ENCODE results near the gene OXSR1. TPM values are rescaled to one million over a fixed set of nuclear protein-coding genes. Genes with fewer than 3 reads are reported as not detected.

Gene OXSR1
- total and polyA plus RNA-seq, 10 of the 15 experiments (the other 5 are each of a cell fraction or from before 2014, with no cell fraction given), result 12.4 to 54.6 (median 35.7) TPM

DNA sequence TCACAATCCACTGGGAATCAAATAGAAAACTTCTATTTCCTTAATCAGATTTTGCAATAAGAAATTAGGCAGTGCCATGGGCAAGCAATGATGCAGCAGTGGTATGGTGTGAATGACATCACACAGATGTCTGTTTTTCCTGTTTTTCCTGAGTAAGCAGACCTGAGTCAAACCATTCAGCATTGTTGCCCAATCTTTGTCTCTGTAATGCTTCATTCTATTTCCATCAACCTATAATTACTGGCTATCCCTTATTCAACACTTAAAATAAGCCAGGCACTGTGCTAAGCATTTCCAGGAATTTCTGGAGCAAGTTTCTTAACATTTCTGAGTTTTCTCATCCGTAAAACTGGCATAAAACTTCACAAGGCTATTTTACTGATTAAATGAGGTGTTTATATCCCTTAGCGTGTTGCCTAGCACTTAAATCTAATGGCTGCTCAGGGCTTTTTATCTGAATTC lies 11.3 kb upstream of the OXSR1 start:
- Histone ChIP-seq H3K4me3 (no peak overlapping the region), H2AFZ (ENCODE audit: control insufficient read depth, low read depth, low read length) (no peak overlapping the region), H3K9me3 (replicated peaks; ENCODE audit: control insufficient read depth, insufficient read depth, low read length) (no peaks in the 10 kb centered on the region), H3K36me3 (ENCODE audit: control insufficient read depth in 2 of 2, insufficient read depth in 2 of 2, low read length in 1 of 2) (no peaks in the 10 kb centered on the region), H3K9ac (ENCODE audit: control insufficient read depth, insufficient read depth, low read length) (no peak overlapping the region), H3K27me3 (replicated peaks in 1 of 2; ENCODE audit: control insufficient read depth in 2 of 2, insufficient read depth in 2 of 2, low read length in 1 of 2) (no peaks in the 10 kb centered on the region), H3K27ac (ENCODE audit: control insufficient read depth, insufficient read depth) (no peak overlapping the region; the same call in 1 of the 2 replicates), H3K4me2 (ENCODE audit: control insufficient read depth, insufficient read depth) (no peak overlapping the region), H3K4me1 (ENCODE audit: control insufficient read depth, insufficient read depth, low read length) (peaks cover 7% of the 10 kb centered on the region; the same call in 1 of the 2 replicates), H4K20me1 (ENCODE audit: control insufficient read depth, insufficient read depth) (no peaks in the 10 kb centered on the region), H3K79me2 (ENCODE audit: control insufficient read depth, insufficient read depth, low read length) (no peaks in the 10 kb centered on the region)
- ChIA-PET CTCF (interaction anchor here (0.9 to 6.8 kb wide), 5 partner anchors 11 to 57 kb away, joined by 3 to 55 read pairs (median 5); partner anchors contain the start of gene OXSR1), SMC1A (ENCODE audit: uncharacterized antibody, unreplicated experiment) (interaction anchor here (1.3 to 10.2 kb wide), 6 partner anchors 9 to 79 kb away, joined by 3 to 89 read pairs (median 6); partner anchors contain the start of genes ACAA1, MYD88 and OXSR1), POLR2A (interaction anchor here (1.1 to 7.2 kb wide), 6 partner anchors 11 to 120 kb away, joined by 3 to 100 read pairs (median 12); partner anchors contain the start of genes ACAA1, MYD88 and OXSR1), RAD21 (ENCODE audit: unreplicated experiment) (interaction anchor here (3.2 kb wide), 1 partner anchor 10 kb away, joined by 26 read pairs; the partner anchor contains the start of gene OXSR1)
- FAIRE-seq (no peak), DNase-seq (ENCODE audit: low read depth, low spot score) (no peak), ATAC-seq (no peak)
- TF ChIP-seq BRCA1 (IDR thresholded peaks at IDR 0.05; ENCODE audit: low read depth, low read length) (no peak), KAT2A (conservative IDR thresholded peaks at IDR 0.05; ENCODE audit: control insufficient read depth, low read depth, low read length) (no peak), EGR1 (IDR thresholded peaks at IDR 0.05; ENCODE audit: borderline replicate concordance in 1 of 2, low read depth in 2 of 2, low read length in 2 of 2) (no peak), MYB (IDR thresholded peaks at IDR 0.05; ENCODE audit: borderline replicate concordance, low read depth, low read length) (no peak)
- in situ Hi-C loops (cut with MboI), result no loop called here
- WGBS (ENCODE audit: insufficient coverage, insufficient replicate concordance, low lambda C conversion rate, missing lambda C conversion rate), result 82% methylated on average over 2 of the region's 2 CpGs
- intact Hi-C loops (cut with micrococcal nuclease; ENCODE audit: unreplicated experiment), result no loop called here
- no TSS peak for BruUV-seq (replicated peaks)

DNA sequence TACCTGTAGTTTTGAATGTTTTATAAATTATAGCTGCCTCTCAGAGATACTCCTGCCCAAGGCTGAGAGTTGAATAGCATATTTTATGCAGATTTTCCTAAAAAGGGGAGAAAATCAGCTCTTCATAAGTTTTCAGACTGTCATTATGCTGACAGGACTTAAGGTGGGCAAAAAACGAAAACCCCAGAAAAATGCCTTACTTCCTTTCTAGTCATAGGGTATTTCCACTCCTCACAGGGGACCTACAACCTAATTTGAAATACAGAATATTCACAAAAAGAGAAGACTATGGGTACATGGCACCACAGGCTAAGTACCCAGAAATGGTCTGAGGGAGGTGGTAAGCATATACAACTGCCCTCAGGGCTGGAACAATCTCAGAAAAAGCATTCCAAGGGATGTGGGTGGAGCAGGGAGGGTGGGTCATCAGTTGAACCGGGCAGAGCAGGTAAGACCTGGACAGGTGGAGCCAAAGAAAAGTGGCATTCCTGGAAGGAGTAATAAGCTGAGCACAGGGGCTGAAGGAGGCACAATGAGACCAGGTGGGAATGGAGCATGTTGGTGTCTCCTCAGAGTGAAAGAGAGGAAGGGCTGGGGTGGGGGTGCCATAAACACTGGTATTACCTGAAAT lies 10.6 kb upstream of the OXSR1 start:
- ChIA-PET SMC1A (ENCODE audit: uncharacterized antibody, unreplicated experiment) (interaction anchor here (1.3 to 10.2 kb wide), 6 partner anchors 10 to 78 kb away, joined by 3 to 89 read pairs (median 6); partner anchors contain the start of genes ACAA1, MYD88 and OXSR1), POLR2A (interaction anchor here (0.6 to 7.2 kb wide), 6 partner anchors 10 to 132 kb away, joined by 3 to 100 read pairs (median 12); partner anchors contain the start of genes ACAA1, MYD88 and OXSR1), CTCF (interaction anchor here (0.9 to 6.8 kb wide), 4 partner anchors 10 to 24 kb away, joined by 4 to 55 read pairs (median 6); partner anchors contain the start of gene OXSR1), RAD21 (ENCODE audit: unreplicated experiment) (interaction anchor here (3.2 kb wide), 1 partner anchor 10 kb away, joined by 26 read pairs; the partner anchor contains the start of gene OXSR1)
- Histone ChIP-seq H3K27me3 (replicated peaks in 1 of 2; ENCODE audit: control insufficient read depth in 2 of 2, insufficient read depth in 2 of 2, low read length in 1 of 2) (no peaks in the 10 kb centered on the region), H3K9me3 (replicated peaks; ENCODE audit: control insufficient read depth, insufficient read depth, low read length) (no peaks in the 10 kb centered on the region), H2AFZ (ENCODE audit: control insufficient read depth, low read depth, low read length) (peak overlapping the region; percentile 6; the same call in 1 of the 2 replicates), H3K79me2 (ENCODE audit: control insufficient read depth, insufficient read depth, low read length) (no peaks in the 10 kb centered on the region), H3K4me2 (ENCODE audit: control insufficient read depth, insufficient read depth) (peak overlapping the region; percentile 63), H4K20me1 (ENCODE audit: control insufficient read depth, insufficient read depth) (no peaks in the 10 kb centered on the region), H3K9ac (ENCODE audit: control insufficient read depth, insufficient read depth, low read length) (no peak overlapping the region), H3K4me3 (0 out of 2 replicates have a peak overlapping the region, but pooled peaks have one; percentile 7), H3K36me3 (ENCODE audit: control insufficient read depth in 2 of 2, insufficient read depth in 2 of 2, low read length in 1 of 2) (no peaks in the 10 kb centered on the region), H3K4me1 (ENCODE audit: control insufficient read depth, insufficient read depth, low read length) (peaks cover 7% of the 10 kb centered on the region; the same call in 1 of the 2 replicates), H3K27ac (ENCODE audit: control insufficient read depth, insufficient read depth) (0 out of 2 replicates have a peak overlapping the region, but pooled peaks have one; percentile 4)
- FAIRE-seq, result no peak
- no peak for DNase-seq (ENCODE audit: low read depth, low spot score)
- 0% methylated on average over 2 of the region's 2 CpGs for WGBS (ENCODE audit: insufficient coverage, insufficient replicate concordance, low lambda C conversion rate, missing lambda C conversion rate)
- in situ Hi-C loops (cut with MboI), result no loop called here
- peak; percentile 65 for ATAC-seq
- intact Hi-C loops (cut with micrococcal nuclease; ENCODE audit: unreplicated experiment), result no loop called here
- BruUV-seq (replicated peaks), result no TSS peak
- TF ChIP-seq PML (IDR thresholded peaks at IDR 0.05; ENCODE audit: low read length), result 0 out of 2 replicates have a peak, but pooled peaks have one; percentile 36
- TF ChIP-seq JUNB (IDR thresholded peaks at IDR 0.05), result no peak
- no peak for TF ChIP-seq KLF5 (IDR thresholded peaks at IDR 0.05; ENCODE audit: partially characterized antibody)
- no peak for TF ChIP-seq CEBPB (IDR thresholded peaks at IDR 0.05; ENCODE audit: borderline replicate concordance in 1 of 2, low read depth in 2 of 2, low read length in 2 of 2)
- no peak for TF ChIP-seq SREBF1 (IDR thresholded peaks at IDR 0.05; ENCODE audit: low read length)
- no peak for TF ChIP-seq RCOR1 (conservative IDR thresholded peaks at IDR 0.05; ENCODE audit: low read depth, low read length)
- TF ChIP-seq REST (IDR thresholded peaks at IDR 0.05; ENCODE audit: low read depth, low read length), result no peak
- TF ChIP-seq BACH1 (IDR thresholded peaks at IDR 0.05; ENCODE audit: borderline replicate concordance), result no peak

Measured in GM12878 (cell line).